Measurements from ENCODE around the gene ARSG.

GRCh38 chr17:68248891-68249290 lies 42.4 kb upstream of the ARSG start:
- TF ChIP-seq FOXA1 (IDR thresholded peaks at IDR 0.05; ENCODE audit: borderline replicate concordance) (no peak), CTCF (IDR thresholded peaks at IDR 0.05 in 2 of 3, conservative IDR thresholded peaks at IDR 0.05 in 1 of 3; ENCODE audit: insufficient read depth in 2 of 3, low read depth in 1 of 3, low read length in 3 of 3) (no peak), SRSF9 (IDR thresholded peaks at IDR 0.05; ENCODE audit: borderline replicate concordance, low read depth, low read length) (no peak), NR2C2 (CRISPR knock-in tag; IDR thresholded peaks at IDR 0.05) (no peak), NR2C2 (tag; IDR thresholded peaks at IDR 0.05) (no peak), MTA2 (IDR thresholded peaks at IDR 0.05; ENCODE audit: low read depth) (no peak), PHTF2 (CRISPR knock-in tag; IDR thresholded peaks at IDR 0.05) (no peak), CREM (IDR thresholded peaks at IDR 0.05; ENCODE audit: low read depth) (no peak), ZHX1 (conservative IDR thresholded peaks at IDR 0.05; ENCODE audit: low read length) (no peak), KDM1A (IDR thresholded peaks at IDR 0.05) (no peak), SIX5 (IDR thresholded peaks at IDR 0.05; ENCODE audit: borderline replicate concordance in 1 of 2, insufficient read depth in 1 of 2, low read depth in 1 of 2, low read length in 2 of 2) (no peak), ZNF121 (CRISPR knock-in tag; conservative IDR thresholded peaks at IDR 0.05) (no peak), PHF20 (IDR thresholded peaks at IDR 0.05; ENCODE audit: partially characterized antibody) (no peak)
- TF ChIP-seq, protein P1, sequence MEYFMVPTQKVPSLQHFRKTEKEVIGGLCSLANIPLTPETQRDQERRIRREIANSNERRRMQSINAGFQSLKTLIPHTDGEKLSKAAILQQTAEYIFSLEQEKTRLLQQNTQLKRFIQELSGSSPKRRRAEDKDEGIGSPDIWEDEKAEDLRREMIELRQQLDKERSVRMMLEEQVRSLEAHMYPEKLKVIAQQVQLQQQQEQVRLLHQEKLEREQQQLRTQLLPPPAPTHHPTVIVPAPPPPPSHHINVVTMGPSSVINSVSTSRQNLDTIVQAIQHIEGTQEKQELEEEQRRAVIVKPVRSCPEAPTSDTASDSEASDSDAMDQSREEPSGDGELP (CRISPR knock-in tag; IDR thresholded peaks at IDR 0.05; ENCODE audit: borderline replicate concordance): no peak
